GM21447 (cell line): ENCODE results near the gene ZNF225.
"Not testable (repeated sequence)": the region's sequence is repeated elsewhere in the genome, so short reads cannot be mapped to it uniquely, and the experiment has no call there.

Source experiments
- ATAC-seq: cut with Tn5 transposase; IDR thresholded peaks from one replicate; pipeline ENCODE4 v1.9.1; 2021; ENCODE audit not compliant: unreplicated experiment

Gene ZNF225

DNA sequence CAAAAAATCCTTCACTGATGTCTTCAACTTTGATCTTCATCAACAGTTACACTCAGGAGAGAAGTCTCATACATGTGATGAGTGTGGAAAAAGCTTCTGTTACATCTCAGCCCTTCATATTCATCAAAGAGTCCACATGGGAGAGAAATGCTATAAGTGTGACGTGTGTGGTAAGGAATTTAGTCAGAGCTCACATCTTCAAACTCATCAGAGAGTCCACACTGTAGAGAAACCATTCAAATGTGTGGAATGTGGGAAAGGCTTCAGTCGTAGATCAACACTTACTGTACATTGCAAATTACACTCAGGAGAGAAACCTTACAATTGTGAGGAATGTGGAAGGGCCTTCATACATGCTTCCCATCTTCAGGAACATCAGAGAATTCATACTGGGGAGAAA lies 43.3 kb downstream of the ZNF225 start:
- ATAC-seq: no peak

GRCh38 chr19:44163789-44164188 lies 50.6 kb downstream of the ZNF225 start:
- no peak for ATAC-seq

- ATAC-seq: no peak
These were observed 51.1 kb downstream of the ZNF225 start for GRCh38 chr19:44164327-44164672.

GRCh38 chr19:44164673-44165512 lies 51.7 kb downstream of the ZNF225 start, which contains the start of gene ZNF226:
ZNF226 (plus strand) TSS chr19:44165100; CDS start chr19:44170081, 4,981 bp downstream.
- peak; percentile 93 for ATAC-seq

- not testable (repeated sequence) for ATAC-seq
These were observed 57.5 kb downstream of the ZNF225 start for GRCh38 chr19:44170660-44171059.

DNA sequence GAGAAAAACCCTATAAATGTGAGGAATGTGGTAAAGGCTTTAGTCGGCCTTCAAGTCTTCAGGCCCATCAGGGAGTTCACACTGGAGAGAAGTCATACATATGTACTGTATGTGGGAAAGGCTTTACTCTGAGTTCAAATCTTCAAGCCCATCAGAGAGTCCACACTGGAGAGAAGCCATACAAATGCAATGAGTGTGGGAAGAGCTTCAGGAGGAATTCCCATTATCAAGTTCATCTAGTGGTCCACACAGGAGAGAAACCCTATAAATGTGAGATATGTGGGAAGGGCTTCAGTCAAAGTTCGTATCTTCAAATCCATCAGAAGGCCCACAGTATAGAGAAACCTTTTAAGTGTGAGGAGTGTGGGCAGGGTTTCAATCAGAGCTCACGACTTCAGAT lies 63.4 kb downstream of the ZNF225 start:
- ATAC-seq: no peak

DNA sequence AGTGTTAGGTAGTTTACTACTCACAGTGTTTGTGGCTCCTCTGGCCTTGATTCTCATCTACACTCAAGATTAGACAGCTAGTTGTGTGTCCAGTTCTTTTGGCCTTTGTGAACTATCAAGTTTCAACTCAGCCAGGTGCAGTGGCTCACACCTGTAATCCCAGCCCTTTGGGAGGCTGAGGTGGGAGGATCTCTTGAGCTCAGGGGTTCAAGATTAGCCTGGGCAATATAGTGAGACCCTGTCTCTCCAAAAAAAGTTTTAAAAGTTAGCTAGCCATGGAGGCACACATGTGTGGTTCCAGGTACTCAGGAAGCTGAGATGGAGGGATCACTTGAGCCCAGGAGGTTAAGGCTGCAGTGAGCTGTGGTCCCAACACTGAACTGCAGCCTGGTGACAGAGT lies 67.8 kb downstream of the ZNF225 start:
- ATAC-seq: no peak

GRCh38 chr19:44182145-44182544 lies 68.9 kb downstream of the ZNF225 start:
- ATAC-seq: no peak
